GM12892 (cell line): ENCODE results near the gene LEPROT.

Experiments
- POLR2A ChIP-seq: IDR thresholded peaks from 2 replicates; pipeline ENCODE4 v1.6.1; 2011; ENCODE audit warnings: low read depth, low read length, control low read depth
- POLR2AphosphoS5 ChIP-seq: IDR thresholded peaks from 2 replicates; pipeline ENCODE4 v1.6.1; 2011; ENCODE audit warnings: low read depth, low read length, control low read depth
- TAF1 ChIP-seq: IDR thresholded peaks from 2 replicates; pipeline ENCODE4 v1.6.1; 2011; ENCODE audit warnings: low read depth, mild to moderate bottlenecking, control low read depth, low read length, borderline replicate concordance

- no peak for TF ChIP-seq POLR2AphosphoS5
- no peak for TF ChIP-seq POLR2A
- TF ChIP-seq TAF1, result no peak
These were observed 8.6 kb downstream of the LEPROT start for GRCh38 chr1:65429078-65429477.
